Kidney (tissue), 14 donors: ENCODE measurements around the gene AKR7A2. TPM values are rescaled to one million over a fixed set of nuclear protein-coding genes. Genes with fewer than 3 reads are reported as not detected.

Source experiments
- DNase-seq, 5 donors: peaks; one replicate each; pipeline ENCODE4 v3.0.0-alpha.2; 2013 to 2020
- FAIRE-seq: peaks from 2 replicates; lab custom pipeline; 2012; peaks lifted over from hg19 to GRCh38; lab: Jason Lieb, UNC
- H3K27ac ChIP-seq, 2 donors: one replicate each; pipeline ENCODE4 v1.7.0; 2013; ENCODE audit warnings: low read depth in 2 of 2, low read length in 2 of 2, inconsistent platforms in 1 of 2
- H3K27me3 ChIP-seq: one replicate; pipeline ENCODE4 v1.7.1; 2013; ENCODE audit warnings: low read length, inconsistent platforms; ENCODE audit not compliant: control insufficient read depth, insufficient read depth
- H3K36me3 ChIP-seq, 3 donors: one replicate each; pipeline versions ENCODE4 v1.7.0 to v1.7.1; 2013; ENCODE audit warnings: low read length in 3 of 3, control low read depth in 1 of 3, inconsistent platforms in 1 of 3; ENCODE audit not compliant: insufficient read depth in 3 of 3, control insufficient read depth in 2 of 3
- H3K4me1 ChIP-seq, 3 donors: one replicate each; pipeline versions ENCODE4 v1.7.0 to v1.7.1; 2013; ENCODE audit warnings: low read length in 3 of 3, inconsistent platforms in 1 of 3, low read depth in 1 of 3; ENCODE audit not compliant: control insufficient read depth in 2 of 3, insufficient read depth in 2 of 3
- H3K4me3 ChIP-seq, 3 donors: one replicate each; pipeline versions ENCODE4 v1.7.0 to v1.8.1; 2013; ENCODE audit warnings: low read length in 3 of 3, control low read depth in 1 of 3, inconsistent platforms in 1 of 3
- H3K9ac ChIP-seq, 3 donors: one replicate each; pipeline versions ENCODE4 v1.7.0 to v1.7.1; 2013; ENCODE audit warnings: low read length in 3 of 3, control low read depth in 1 of 3, inconsistent platforms in 1 of 3
- H3K9me3 ChIP-seq, 3 donors: one replicate each; pipeline versions ENCODE4 v1.7.0 to v1.7.1; 2013; ENCODE audit warnings: low read length in 3 of 3, control low read depth in 1 of 3, inconsistent platforms in 1 of 3; ENCODE audit not compliant: control insufficient read depth in 2 of 3, insufficient read depth in 1 of 3
- CTCF ChIP-seq: IDR thresholded peaks from 3 replicates; pipeline ENCODE4 v1.5.1; 2012; ENCODE audit warnings: mild to moderate bottlenecking, moderate library complexity, borderline replicate concordance; ENCODE audit not compliant: insufficient read depth; ENCODE audit errors: extremely low read depth
- intact Hi-C: fragments of 100-400 bp; cut with DNase I; formaldehyde crosslinking; loops from one replicate; pipeline ENCODE4 v1.11.1; 2022
- polyA plus RNA-seq: library from polyadenylated mRNA; stranded (reverse); fragments of 350-450 nt; fragmentation: Illumina TruSeq; extraction: RNeasy Lipid Tissue Mini Kit (QIAGEN cat#74804); gene quantifications from one replicate; pipeline ENCODE4 v1.2.3, GENCODE V29; 2014; ENCODE audit warnings: low read depth, low replicate concordance; ENCODE audit not compliant: insufficient read depth
- total RNA-seq: library from RNA; stranded (reverse); fragmentation: NEBNext Ultra II Directional; extraction: Animal tissue kit (Norgen Biotek cat#: 25700); gene quantifications from one replicate; pipeline ENCODE4 v1.2.1, GENCODE V29; 2021
- donor health status: control.
- donor health status: control.
- donor health status: control.
- donor health status: control.
- donor health status: control.
- donor health status: DM: yes; HTN: yes; CAD: no.
- donor health status: Normal renal cell carcinoma (clear cell type).

AKR7A2 gene
- total and polyA plus RNA-seq, 2 donors from 2014 or later, result 53.1 to 139 TPM

DNA sequence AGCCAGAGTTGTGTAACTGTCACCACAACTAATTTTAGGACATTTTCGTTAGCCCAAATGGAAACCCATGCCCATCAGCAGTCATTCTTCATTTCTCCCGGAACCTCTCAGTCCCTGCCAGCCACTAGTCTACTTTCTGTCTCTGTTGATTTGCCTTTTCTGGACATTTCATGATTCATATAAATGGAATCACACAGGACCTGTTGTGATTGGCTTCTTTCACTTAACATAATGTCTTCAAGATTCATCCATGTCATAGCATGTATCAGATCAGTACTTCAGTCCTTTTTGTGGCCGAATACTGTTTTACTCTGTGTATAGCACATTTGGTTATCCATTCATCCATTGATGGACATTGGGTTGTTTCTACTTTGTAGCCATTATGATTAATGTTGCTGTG lies 7.3 kb upstream of the AKR7A2 start:
- intact Hi-C loops, result no loop called here
- Histone ChIP-seq H3K27ac (no peak overlapping the region), H3K27me3 (no peaks in the 10 kb centered on the region), H3K4me3 (no peak overlapping the region), H3K36me3 (peaks cover 0 to 5% (median 3%) of the 10 kb centered on the region in 3 donors), H3K9me3 (no peaks in the 10 kb centered on the region), H3K4me1 (peaks cover 0 to 5% (median 0%) of the 10 kb centered on the region in 3 donors), H3K9ac (no peak overlapping the region)
- no peak for TF ChIP-seq CTCF
- DNase-seq, result no peak
- no peak for FAIRE-seq

GRCh38 chr1:19317126-19317910 lies 5.4 kb upstream of the AKR7A2 start:
- Histone ChIP-seq H3K27ac (no peak overlapping the region), H3K4me3 (no peak overlapping the region), H3K9ac (no peak overlapping the region), H3K36me3 (peaks cover 0 to 5% (median 3%) of the 10 kb centered on the region in 3 donors), H3K9me3 (no peaks in the 10 kb centered on the region), H3K27me3 (no peaks in the 10 kb centered on the region), H3K4me1 (peaks cover 0 to 18% (median 8%) of the 10 kb centered on the region in 3 donors)
- TF ChIP-seq CTCF, result no peak
- DNase-seq (no peak), FAIRE-seq (no peak)
- intact Hi-C loops, result no loop called here

DNA sequence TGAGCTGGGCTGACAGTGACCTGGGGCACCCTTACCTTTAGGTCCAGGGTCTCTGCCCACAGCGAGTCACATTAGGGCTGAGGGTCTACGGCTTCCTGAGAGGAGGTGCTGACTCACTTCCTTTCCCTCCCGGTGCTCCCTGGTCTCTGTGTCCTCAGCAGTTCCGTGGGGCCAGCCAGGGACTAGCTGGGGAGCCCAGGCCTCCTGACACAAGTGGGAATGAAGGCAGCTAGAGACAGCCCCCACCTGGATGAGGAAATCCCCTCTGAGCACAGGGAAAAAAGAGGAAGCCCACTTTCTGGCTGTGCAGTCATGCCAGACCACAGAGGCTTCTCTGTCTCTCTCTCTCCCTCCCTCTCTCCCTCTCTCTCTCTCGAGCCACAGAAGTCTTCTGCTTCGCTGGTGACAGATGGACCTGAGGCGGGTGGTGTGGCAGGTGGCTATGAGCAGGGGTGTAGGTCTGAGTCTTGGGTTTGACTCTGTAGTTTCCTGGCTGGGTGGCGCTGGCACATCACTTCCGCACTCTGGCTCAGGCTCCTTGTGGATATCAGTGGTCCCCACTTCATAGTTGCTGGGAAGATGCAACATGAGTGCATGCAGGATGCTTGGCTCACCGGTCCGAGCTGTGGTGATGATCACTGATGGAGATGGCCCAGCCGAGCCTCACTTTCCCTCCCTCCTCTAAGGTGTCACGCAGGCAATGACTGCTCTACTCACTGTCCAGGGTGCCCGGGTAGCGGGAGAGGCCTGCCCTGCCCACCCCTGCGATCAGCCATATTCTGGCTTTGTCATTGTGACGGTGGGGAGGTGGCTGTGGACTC lies 3.6 kb upstream of the AKR7A2 start:
- peak in 1 of 5 donors; percentile 38 for DNase-seq
- intact Hi-C loops, result no loop called here
- no peak overlapping the region for H3K27ac ChIP-seq
- H3K4me3 ChIP-seq, result no peak overlapping the region
- H3K9me3 ChIP-seq, result no peaks in the 10 kb centered on the region
- TF ChIP-seq CTCF, result no peak
- H3K36me3 ChIP-seq, result peaks cover 0 to 5% (median 3%) of the 10 kb centered on the region in 3 donors
- H3K9ac ChIP-seq, result no peak overlapping the region
- H3K4me1 ChIP-seq, result peaks cover 0 to 23% (median 8%) of the 10 kb centered on the region in 3 donors
- no peak for FAIRE-seq
- no peaks in the 10 kb centered on the region for H3K27me3 ChIP-seq
